HEK293 (cell line): Measurements from ENCODE around the gene LEFTY1.

ENCODE experiments used
- CTCF ChIA-PET: fragments of 350-600 bp; formaldehyde crosslinking; extraction: SDS; loops from one replicate; lab custom pipeline; 2021; ENCODE audit warnings: antibody characterized with exemption; lab: Yijun Ruan, JAX
- POLR2A ChIA-PET: fragments of 300-600 bp; formaldehyde crosslinking; extraction: SDS; loops from one replicate; lab custom pipeline; 2020; ENCODE audit warnings: antibody characterized with exemption, inconsistent platforms; lab: Yijun Ruan, JAX
- H3K27ac ChIP-seq: fragments of 200-500 bp; sonication (Bioruptor generic); 2 replicates; pipeline ENCODE4 v1.5.1; 2014; ENCODE audit warnings: low read depth, low read length, control low read depth, inconsistent platforms; ENCODE audit errors: extremely low read depth
- H3K36me3 ChIP-seq, 2 experiments: fragments of 200-500 bp in 1 of 2; sonication (Bioruptor generic) in 1 of 2; 1 replicate in 1 of 2; 2 replicates in 1 of 2; pipeline ENCODE4 v1.5.1; 2014 to 2017; ENCODE audit warnings: inconsistent platforms in 2 of 2, low read length in 2 of 2; ENCODE audit not compliant: control insufficient read depth in 2 of 2, insufficient read depth in 1 of 2
- H3K4me1 ChIP-seq: fragments of 200-500 bp; sonication (Bioruptor generic); 2 replicates; pipeline ENCODE4 v1.5.1; 2014; ENCODE audit warnings: mild to moderate bottlenecking, low read length, inconsistent platforms; ENCODE audit not compliant: control insufficient read depth, insufficient read depth
- H3K4me3 ChIP-seq: 2 replicates; pipeline ENCODE4 v1.5.1; 2011; ENCODE audit warnings: low read depth, mild to moderate bottlenecking, control low read depth, low read length, moderate library complexity
- H3K9me3 ChIP-seq: fragments of 200-500 bp; sonication (Bioruptor generic); 2 replicates; pipeline ENCODE4 v1.5.1; 2014; ENCODE audit warnings: low read depth, low read length, inconsistent platforms; ENCODE audit not compliant: control insufficient read depth, insufficient read depth
- GLIS2 ChIP-seq: fragments of 450-650 bp; formaldehyde crosslinking; IDR thresholded peaks from 2 replicates; pipeline ENCODE4 v1.5.1; 2016; ENCODE audit warnings: missing biosample characterization, missing genetic modification characterization
- KLF1 ChIP-seq: fragments of 450-650 bp; formaldehyde crosslinking; IDR thresholded peaks from 2 replicates; pipeline ENCODE4 v1.5.1; 2016; ENCODE audit warnings: missing biosample characterization, missing genetic modification characterization
- PRDM10 ChIP-seq: fragments of 450-650 bp; formaldehyde crosslinking; IDR thresholded peaks from 2 replicates; pipeline ENCODE4 v1.5.1; 2016; ENCODE audit warnings: missing biosample characterization, missing genetic modification characterization
- SP7 ChIP-seq: fragments of 450-650 bp; formaldehyde crosslinking; IDR thresholded peaks from 2 replicates; pipeline ENCODE4 v1.5.1; 2016; ENCODE audit warnings: missing biosample characterization, missing genetic modification characterization
- ZBTB26 ChIP-seq: fragments of 450-650 bp; formaldehyde crosslinking; optimal IDR thresholded peaks from 2 replicates; pipeline ENCODE3; 2016; ENCODE audit warnings: missing biosample characterization, mild to moderate bottlenecking, missing genetic modification characterization
- ZBTB8A ChIP-seq: fragments of 450-650 bp; formaldehyde crosslinking; IDR thresholded peaks from 2 replicates; pipeline ENCODE4 v1.5.1; 2016; ENCODE audit warnings: missing biosample characterization, missing genetic modification characterization
- ZEB2 ChIP-seq: fragments of 450-650 bp; formaldehyde crosslinking; IDR thresholded peaks from 2 replicates; pipeline ENCODE4 v1.5.1; 2016; ENCODE audit warnings: missing biosample characterization, missing genetic modification characterization
- ZIC2 ChIP-seq: fragments of 450-650 bp; formaldehyde crosslinking; IDR thresholded peaks from 2 replicates; pipeline ENCODE4 v1.5.1; 2016; ENCODE audit warnings: missing biosample characterization, missing genetic modification characterization
- ZNF132 ChIP-seq: fragments of 450-650 bp; formaldehyde crosslinking; IDR thresholded peaks from 2 replicates; pipeline ENCODE4 v1.5.1; 2017; ENCODE audit warnings: missing biosample characterization, missing genetic modification characterization, borderline replicate concordance
- ZNF169 ChIP-seq: fragments of 450-650 bp; formaldehyde crosslinking; IDR thresholded peaks from 2 replicates; pipeline ENCODE4 v1.5.1; 2016; ENCODE audit warnings: missing biosample characterization, missing genetic modification characterization
- ZNF184 ChIP-seq: fragments of 450-650 bp; IDR thresholded peaks from 2 replicates; pipeline ENCODE4 v1.5.1; 2018; ENCODE audit warnings: missing biosample characterization, mild to moderate bottlenecking, missing genetic modification characterization
- ZNF221 ChIP-seq: fragments of 450-650 bp; formaldehyde crosslinking; IDR thresholded peaks from 2 replicates; pipeline ENCODE4 v1.5.1; 2017; ENCODE audit warnings: missing biosample characterization, missing genetic modification characterization, borderline replicate concordance
- ZNF416 ChIP-seq: fragments of 450-650 bp; formaldehyde crosslinking; IDR thresholded peaks from 2 replicates; pipeline ENCODE4 v1.5.1; 2016; ENCODE audit warnings: missing biosample characterization, missing genetic modification characterization
- ZNF585B ChIP-seq: fragments of 450-650 bp; formaldehyde crosslinking; IDR thresholded peaks from 2 replicates; pipeline ENCODE4 v1.5.1; 2016; ENCODE audit warnings: missing biosample characterization, missing genetic modification characterization
- ZNF600 ChIP-seq: fragments of 450-650 bp; formaldehyde crosslinking; IDR thresholded peaks from 2 replicates; pipeline ENCODE4 v1.5.1; 2016; ENCODE audit warnings: missing biosample characterization, missing genetic modification characterization
- ZNF654 ChIP-seq: fragments of 450-650 bp; formaldehyde crosslinking; IDR thresholded peaks from 2 replicates; pipeline ENCODE4 v1.5.1; 2016; ENCODE audit warnings: low read depth, missing biosample characterization, missing genetic modification characterization
- TF ChIP-seq, protein P1 (sequence below): fragments of 450-650 bp; formaldehyde crosslinking; conservative IDR thresholded peaks from 2 replicates; pipeline ENCODE4 v1.5.1; 2016; ENCODE audit warnings: low read depth, missing biosample characterization, missing genetic modification characterization
- TF ChIP-seq, protein P2 (sequence below): fragments of 450-650 bp; formaldehyde crosslinking; IDR thresholded peaks from 2 replicates; pipeline ENCODE4 v1.5.1; 2016; ENCODE audit warnings: missing biosample characterization, missing genetic modification characterization

Gene LEFTY1

GRCh38 chr1:225876900-225877510 lies 11.9 kb downstream of the LEFTY1 start:
- peaks cover 0 to 43% of the 10 kb centered on the region in 2 experiments; a peak in 2 of 3 replicates for H3K36me3 ChIP-seq
- no peak overlapping the region for H3K4me3 ChIP-seq
- ChIA-PET CTCF (interaction anchor here (0.5 to 2.6 kb wide), 18 partner anchors 8 to 545 kb away, joined by 3 to 14 read pairs (median 4); no protein-coding TSS in a partner anchor), POLR2A (interaction anchor here (0.5 to 1.0 kb wide), 2 partner anchors 8 to 1289 kb away, joined by 4 read pairs; no protein-coding TSS in a partner anchor)
- H3K9me3 ChIP-seq = no peaks in the 10 kb centered on the region
- no peak overlapping the region for H3K27ac ChIP-seq
- TF ChIP-seq, protein P1, sequence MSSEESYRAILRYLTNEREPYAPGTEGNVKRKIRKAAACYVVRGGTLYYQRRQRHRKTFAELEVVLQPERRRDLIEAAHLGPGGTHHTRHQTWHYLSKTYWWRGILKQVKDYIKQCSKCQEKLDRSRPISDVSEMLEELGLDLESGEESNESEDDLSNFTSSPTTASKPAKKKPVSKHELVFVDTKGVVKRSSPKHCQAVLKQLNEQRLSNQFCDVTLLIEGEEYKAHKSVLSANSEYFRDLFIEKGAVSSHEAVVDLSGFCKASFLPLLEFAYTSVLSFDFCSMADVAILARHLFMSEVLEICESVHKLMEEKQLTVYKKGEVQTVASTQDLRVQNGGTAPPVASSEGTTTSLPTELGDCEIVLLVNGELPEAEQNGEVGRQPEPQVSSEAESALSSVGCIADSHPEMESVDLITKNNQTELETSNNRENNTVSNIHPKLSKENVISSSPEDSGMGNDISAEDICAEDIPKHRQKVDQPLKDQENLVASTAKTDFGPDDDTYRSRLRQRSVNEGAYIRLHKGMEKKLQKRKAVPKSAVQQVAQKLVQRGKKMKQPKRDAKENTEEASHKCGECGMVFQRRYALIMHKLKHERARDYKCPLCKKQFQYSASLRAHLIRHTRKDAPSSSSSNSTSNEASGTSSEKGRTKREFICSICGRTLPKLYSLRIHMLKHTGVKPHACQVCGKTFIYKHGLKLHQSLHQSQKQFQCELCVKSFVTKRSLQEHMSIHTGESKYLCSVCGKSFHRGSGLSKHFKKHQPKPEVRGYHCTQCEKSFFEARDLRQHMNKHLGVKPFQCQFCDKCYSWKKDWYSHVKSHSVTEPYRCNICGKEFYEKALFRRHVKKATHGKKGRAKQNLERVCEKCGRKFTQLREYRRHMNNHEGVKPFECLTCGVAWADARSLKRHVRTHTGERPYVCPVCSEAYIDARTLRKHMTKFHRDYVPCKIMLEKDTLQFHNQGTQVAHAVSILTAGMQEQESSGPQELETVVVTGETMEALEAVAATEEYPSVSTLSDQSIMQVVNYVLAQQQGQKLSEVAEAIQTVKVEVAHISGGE (tag by site-specific recombination) = no peak
- TF ChIP-seq ZBTB26 (tag by site-specific recombination) (no peak), ZBTB8A (tag by site-specific recombination) (no peak), ZNF184 (no peak), ZNF221 (tag by site-specific recombination) (no peak), ZEB2 (tag by site-specific recombination) (no peak), ZNF416 (tag by site-specific recombination) (no peak), SP7 (tag by site-specific recombination) (no peak), KLF1 (tag by site-specific recombination) (no peak), ZNF600 (tag by site-specific recombination) (peak; percentile 59), ZNF132 (tag by site-specific recombination) (no peak), ZNF169 (tag by site-specific recombination) (no peak), ZNF654 (tag by site-specific recombination) (no peak), ZIC2 (tag by site-specific recombination) (peak; percentile 75)
- TF ChIP-seq, protein P2, sequence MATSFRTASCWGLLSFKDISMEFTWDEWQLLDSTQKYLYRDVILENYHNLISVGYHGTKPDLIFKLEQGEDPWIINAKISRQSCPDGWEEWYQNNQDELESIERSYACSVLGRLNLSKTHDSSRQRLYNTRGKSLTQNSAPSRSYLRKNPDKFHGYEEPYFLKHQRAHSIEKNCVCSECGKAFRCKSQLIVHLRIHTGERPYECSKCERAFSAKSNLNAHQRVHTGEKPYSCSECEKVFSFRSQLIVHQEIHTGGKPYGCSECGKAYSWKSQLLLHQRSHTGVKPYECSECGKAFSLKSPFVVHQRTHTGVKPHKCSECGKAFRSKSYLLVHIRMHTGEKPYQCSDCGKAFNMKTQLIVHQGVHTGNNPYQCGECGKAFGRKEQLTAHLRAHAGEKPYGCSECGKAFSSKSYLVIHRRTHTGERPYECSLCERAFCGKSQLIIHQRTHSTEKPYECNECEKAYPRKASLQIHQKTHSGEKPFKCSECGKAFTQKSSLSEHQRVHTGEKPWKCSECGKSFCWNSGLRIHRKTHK (tag by site-specific recombination) = no peak
- H3K4me1 ChIP-seq = peaks cover 1% of the 10 kb centered on the region

DNA sequence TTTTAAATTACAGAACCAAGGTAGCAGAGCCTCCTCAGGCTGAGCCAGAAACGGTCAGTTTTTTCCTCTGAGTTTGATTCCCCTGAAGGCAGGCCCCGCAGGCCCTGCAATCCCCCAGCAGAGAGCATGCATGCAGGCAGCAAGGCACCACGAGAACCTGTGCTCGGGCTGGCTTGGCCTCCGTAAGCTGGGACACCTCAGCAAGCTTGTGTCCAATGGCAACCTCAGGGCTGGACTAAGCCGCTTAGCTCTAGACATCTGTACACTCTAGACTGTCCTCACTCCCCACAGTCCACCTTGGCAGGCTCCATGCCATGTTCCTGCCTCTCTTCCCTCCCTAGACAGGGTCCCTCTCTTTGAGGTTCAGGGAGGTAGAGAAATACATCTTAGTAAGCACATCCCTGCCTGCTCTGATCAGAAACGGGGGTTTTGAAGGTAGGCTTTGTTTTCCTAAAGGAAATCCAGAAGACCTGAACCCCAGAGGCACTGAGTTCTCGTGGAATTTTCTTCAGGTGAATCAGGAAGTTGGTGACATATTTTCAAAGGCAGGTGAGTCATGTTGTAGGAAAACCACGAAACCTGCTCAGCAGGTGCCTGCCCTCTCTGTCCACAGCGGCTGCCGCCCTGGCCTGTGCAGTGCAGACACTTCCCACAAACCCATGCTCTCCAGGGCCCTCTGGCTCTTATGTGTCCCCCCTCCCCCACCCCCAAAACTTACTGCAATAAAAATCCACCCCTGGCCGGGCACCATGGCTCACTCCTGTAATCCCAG lies 13.7 kb downstream of the LEFTY1 start:
- H3K36me3 ChIP-seq = peaks cover 1 to 55% of the 10 kb centered on the region in 2 experiments; a peak in 2 of 3 replicates
- peaks cover 13% of the 10 kb centered on the region for H3K4me1 ChIP-seq
- H3K4me3 ChIP-seq = no peak overlapping the region
- no peak overlapping the region for H3K27ac ChIP-seq
- POLR2A ChIA-PET = interaction anchor here (0.6 kb wide), 1 partner anchor 29 kb away, joined by 5 read pairs; no protein-coding TSS in a partner anchor
- CTCF ChIA-PET = interaction anchor here (0.6 to 0.7 kb wide), 2 partner anchors 37 to 1309 kb away, joined by 3 read pairs; no protein-coding TSS in a partner anchor
- no peaks in the 10 kb centered on the region for H3K9me3 ChIP-seq
- no peak for TF ChIP-seq ZNF585B (tag by site-specific recombination)
- TF ChIP-seq ZIC2 (tag by site-specific recombination) = 0 out of 2 replicates have a peak, but pooled peaks have one; percentile 40
- TF ChIP-seq PRDM10 (tag by site-specific recombination) = peak; percentile 65
- TF ChIP-seq GLIS2 (tag by site-specific recombination) = no peak
